Breast epithelium (tissue), 3 donors: ENCODE data around the gene PITRM1.

Experiments used
- CTCF ChIP-seq, 3 donors: fragments of 450-650 bp; IDR thresholded peaks; one replicate each; pipeline ENCODE4 v1.5.1; 2016 to 2017; ENCODE audit warnings: antibody characterized with exemption in 3 of 3, mild to moderate bottlenecking in 3 of 3, moderate library complexity in 3 of 3
- POLR2A ChIP-seq: fragments of 450-650 bp; IDR thresholded peaks from one replicate; pipeline ENCODE4 v1.6.1; 2016; ENCODE audit warnings: antibody characterized with exemption, mild to moderate bottlenecking, moderate library complexity
- POLR2AphosphoS5 ChIP-seq, 3 donors: sonication (generic); formaldehyde crosslinking; IDR thresholded peaks; one replicate each; pipeline ENCODE4 v1.6.1; 2017; ENCODE audit warnings: antibody characterized with exemption in 3 of 3

DNA sequence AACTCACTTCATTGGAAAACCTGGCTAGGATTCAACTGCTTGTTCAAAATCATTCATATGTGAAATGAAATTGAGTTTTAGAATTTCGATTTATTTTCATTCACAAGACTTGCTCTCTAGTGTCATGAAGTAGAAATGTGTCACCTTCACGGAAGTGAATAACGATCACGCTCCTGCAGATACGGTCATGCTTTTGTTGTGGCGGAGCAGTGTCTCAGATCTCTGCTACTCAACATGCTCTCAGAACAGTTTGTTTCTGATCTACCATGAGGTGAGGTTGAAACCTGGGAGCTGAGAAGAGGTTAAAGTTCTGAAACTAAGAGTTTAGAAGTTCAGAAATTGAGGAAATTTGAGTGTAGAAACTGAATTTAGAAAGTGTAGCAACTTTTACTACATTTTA lies 13.8 kb upstream of the PITRM1 start:
- TF ChIP-seq POLR2A (no peak), CTCF (IDR thresholded peaks at IDR 0.05) (no peak), POLR2AphosphoS5 (IDR thresholded peaks at IDR 0.05) (no peak)
